ENCODE data around the gene CARMIL3.

DNA sequence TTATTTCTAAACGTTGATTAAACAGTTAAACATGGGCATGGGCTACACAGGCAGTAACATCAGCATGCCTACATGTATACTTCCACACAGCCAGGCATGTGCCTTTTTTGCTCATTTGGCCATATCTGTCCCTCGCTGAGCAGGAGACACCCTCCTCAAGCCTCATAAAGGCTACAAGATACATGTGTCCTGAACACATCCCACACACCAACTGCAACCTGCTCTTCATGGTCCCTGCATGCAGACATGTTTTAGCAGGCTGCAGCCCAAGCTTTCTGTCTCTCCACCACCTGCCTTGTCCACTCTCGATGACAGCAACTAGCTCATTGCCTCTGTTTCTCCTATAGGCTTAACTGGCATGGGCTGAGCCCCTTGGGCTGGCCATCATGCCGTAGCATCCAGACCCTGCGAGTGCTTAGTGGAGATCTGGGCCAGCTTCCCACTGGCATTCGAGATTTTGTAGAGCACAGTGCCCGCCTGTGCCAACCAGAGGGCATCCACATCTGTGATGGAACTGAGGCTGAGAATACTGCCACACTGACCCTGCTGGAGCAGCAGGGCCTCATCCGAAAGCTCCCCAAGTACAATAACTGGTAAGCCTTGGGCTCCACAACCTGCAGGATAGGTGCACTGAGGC, 44.9 kb downstream of the CARMIL3 start:
- no peak for TF ChIP-seq RAD21 (conservative IDR thresholded peaks at IDR 0.05)
- TF ChIP-seq TAF1 (IDR thresholded peaks at IDR 0.05; ENCODE audit: low read depth), result no peak
- TF ChIP-seq, protein P1, sequence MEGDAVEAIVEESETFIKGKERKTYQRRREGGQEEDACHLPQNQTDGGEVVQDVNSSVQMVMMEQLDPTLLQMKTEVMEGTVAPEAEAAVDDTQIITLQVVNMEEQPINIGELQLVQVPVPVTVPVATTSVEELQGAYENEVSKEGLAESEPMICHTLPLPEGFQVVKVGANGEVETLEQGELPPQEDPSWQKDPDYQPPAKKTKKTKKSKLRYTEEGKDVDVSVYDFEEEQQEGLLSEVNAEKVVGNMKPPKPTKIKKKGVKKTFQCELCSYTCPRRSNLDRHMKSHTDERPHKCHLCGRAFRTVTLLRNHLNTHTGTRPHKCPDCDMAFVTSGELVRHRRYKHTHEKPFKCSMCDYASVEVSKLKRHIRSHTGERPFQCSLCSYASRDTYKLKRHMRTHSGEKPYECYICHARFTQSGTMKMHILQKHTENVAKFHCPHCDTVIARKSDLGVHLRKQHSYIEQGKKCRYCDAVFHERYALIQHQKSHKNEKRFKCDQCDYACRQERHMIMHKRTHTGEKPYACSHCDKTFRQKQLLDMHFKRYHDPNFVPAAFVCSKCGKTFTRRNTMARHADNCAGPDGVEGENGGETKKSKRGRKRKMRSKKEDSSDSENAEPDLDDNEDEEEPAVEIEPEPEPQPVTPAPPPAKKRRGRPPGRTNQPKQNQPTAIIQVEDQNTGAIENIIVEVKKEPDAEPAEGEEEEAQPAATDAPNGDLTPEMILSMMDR (IDR thresholded peaks at IDR 0.05; ENCODE audit: poor library complexity, severe bottlenecking), result no peak
- no peak for TF ChIP-seq MXI1 (conservative IDR thresholded peaks at IDR 0.05; ENCODE audit: poor library complexity, severe bottlenecking)
- no peak for TF ChIP-seq EP300 (conservative IDR thresholded peaks at IDR 0.05; ENCODE audit: poor library complexity, severe bottlenecking)
- TF ChIP-seq EZH2 (IDR thresholded peaks at IDR 0.05; ENCODE audit: borderline replicate concordance, insufficient read depth, low read length, poor library complexity, severe bottlenecking), result no peak

Data from neural cell (in vitro differentiated cells).